GM21528 (cell line): ENCODE results near the gene PRR33.
"Not testable (repeated sequence)": the region's sequence is repeated elsewhere in the genome, so short reads cannot be mapped to it uniquely, and the experiment has no call there.

Source experiments
- ATAC-seq: cut with Tn5 transposase; IDR thresholded peaks from one replicate; pipeline ENCODE4 v1.9.1; 2021; ENCODE audit warnings: mild to moderate bottlenecking, moderate library complexity; ENCODE audit not compliant: unreplicated experiment, low FRiP score

Gene PRR33

GRCh38 chr11:1890856-1891830 lies 552 bp downstream of the PRR33 start:
- ATAC-seq, result no peak

- no peak for ATAC-seq
Measured at GRCh38 chr11:1889941-1890855, 1.5 kb downstream of the PRR33 start.

DNA sequence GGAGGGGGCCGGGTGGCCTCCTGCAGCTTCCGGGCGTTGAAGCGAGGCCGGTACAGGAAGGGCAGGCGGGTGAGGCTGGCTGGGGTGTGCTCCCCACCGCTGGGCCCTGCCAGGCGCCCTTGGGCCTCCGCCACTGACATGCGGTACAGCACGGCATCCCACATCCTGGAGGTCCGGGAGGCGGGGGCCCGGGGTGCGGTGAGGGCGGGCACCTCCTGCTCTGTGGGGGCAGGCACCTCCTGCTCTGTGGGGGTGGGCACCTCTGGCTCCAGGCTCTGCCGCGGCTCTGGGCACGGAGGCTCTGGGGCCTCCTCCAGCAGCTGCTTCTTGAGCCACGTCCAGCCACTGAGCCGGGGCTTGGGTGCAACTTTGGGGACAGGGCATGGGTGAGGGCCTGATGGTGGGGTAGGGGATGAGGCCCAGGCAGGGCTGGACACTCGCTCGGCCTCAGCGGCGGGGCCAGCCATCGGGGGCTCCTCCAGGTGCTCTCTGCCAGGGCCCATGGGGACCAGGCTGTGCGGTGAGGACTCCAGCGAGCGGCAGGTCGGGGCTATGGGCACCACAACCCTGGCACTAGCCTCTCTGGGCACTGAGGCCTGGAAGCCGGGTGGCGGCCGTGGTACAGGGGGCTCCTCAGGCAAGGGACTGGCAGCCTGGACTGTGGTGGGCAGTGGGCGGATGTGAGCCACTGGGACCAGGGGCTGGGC lies 2.3 kb downstream of the PRR33 start:
- ATAC-seq, result no peak

DNA sequence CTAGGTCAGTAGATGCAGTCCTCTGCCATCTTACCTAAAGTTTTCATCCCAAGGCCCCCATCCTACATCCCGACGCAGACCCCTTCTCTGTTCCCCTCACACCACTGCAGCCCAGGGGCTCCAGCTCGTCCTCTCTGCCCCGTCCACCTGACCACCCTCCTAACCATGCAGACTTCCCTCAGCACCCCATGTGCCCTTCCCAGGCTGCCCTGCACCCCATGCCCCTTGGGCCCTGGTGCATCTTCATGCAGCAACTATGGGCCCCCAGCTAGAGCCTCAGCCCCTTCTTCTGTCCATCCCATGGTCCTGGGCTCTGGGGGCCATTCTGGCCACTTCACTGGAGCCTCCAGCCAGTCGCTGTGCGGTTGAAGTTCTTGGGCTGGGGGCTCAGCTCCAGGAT lies 2.9 kb downstream of the PRR33 start:
- no peak for ATAC-seq

GRCh38 chr11:1888347-1888753 lies 3.3 kb downstream of the PRR33 start:
- no peak for ATAC-seq

- no peak for ATAC-seq
Measured at GRCh38 chr11:1887451-1888346, 4.0 kb downstream of the PRR33 start.

DNA sequence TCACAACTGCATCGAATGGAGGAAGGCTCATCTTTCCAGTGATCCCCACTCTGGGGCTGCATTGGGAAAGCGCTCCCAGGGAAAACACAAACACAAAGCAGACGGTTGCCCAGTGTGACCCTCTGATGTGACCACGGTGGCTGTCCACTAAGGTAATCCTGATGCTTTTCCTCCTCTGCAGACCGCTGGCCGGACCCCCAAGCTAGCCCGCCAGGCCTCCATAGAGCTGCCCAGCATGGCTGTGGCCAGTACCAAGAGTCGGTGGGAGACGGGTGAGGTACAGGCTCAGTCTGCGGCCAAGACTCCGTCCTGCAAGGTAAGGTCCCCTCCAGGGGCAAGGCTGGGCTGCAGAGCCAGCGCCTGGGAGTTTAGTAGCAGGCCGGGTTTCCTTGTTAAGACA lies 5.1 kb downstream of the PRR33 start:
- not testable (repeated sequence) for ATAC-seq

- ATAC-seq, result no peak
Measured at GRCh38 chr11:1884303-1884700, 7.4 kb downstream of the PRR33 start.

- ATAC-seq, result no peak
Measured at GRCh38 chr11:1883346-1884302, 8.1 kb downstream of the PRR33 start.

DNA sequence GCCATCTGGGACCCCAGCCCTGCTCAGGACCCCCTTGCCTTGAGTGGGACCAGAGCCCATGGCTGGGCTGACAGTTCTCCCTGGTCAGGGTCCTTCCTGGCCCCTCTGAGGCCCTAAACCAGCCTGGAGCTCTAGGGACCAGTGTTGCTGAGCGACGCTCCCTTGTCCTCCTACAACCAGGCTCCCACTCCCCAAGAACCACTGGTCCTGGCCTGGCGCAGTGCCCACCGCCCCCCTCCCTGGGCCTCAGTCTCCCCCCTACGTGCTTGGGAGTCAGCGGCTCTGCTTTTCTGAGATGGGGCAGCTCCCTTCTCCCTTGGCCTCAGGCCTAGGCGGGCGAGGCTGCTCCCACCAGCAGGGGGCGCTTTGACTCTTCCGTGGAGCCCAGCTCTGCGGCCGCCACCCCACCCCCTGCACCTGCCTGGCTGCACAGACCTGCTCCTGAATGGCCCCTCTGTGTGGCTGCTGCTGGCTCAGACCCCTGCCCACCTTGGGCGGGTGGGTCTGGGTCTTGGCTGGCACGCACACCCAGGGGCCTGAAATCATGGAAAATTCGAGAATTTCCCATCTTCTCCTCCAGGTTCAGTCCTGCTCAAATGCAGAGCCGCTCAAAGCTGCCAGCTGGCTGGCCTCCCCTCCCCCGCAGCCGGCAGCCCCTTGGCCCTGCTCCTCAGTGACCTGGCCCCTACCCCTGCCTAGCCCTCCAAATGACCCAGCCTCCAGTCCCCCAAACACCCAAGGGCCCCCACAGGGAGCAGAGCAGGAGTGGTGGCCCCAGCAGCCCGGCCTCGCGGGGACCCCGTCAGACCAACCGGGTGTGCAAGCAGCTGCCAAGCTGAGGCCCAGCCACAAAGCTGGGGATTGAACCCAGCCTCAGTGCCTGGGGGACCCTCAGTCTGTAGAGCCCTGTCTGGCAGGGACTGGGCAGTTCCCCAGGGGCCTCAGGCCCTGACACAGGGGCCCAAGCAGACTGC lies 9.1 kb downstream of the PRR33 start:
- peak; percentile 63 for ATAC-seq

GRCh38 chr11:1881442-1882264 lies 10.0 kb downstream of the PRR33 start:
- ATAC-seq, result peak; percentile 15

- no peak for ATAC-seq
Measured at GRCh38 chr11:1880746-1881441, 10.8 kb downstream of the PRR33 start.

GRCh38 chr11:1879941-1880720 lies 11.6 kb downstream of the PRR33 start:
- no peak for ATAC-seq

- no peak for ATAC-seq
Measured at GRCh38 chr11:1879342-1879940, 12.3 kb downstream of the PRR33 start.
